GM19438 (cell line): ENCODE results near the gene HHEX.
"Not testable (repeated sequence)": the region's sequence is repeated elsewhere in the genome, so short reads cannot be mapped to it uniquely, and the experiment has no call there.

Experiments used
- ATAC-seq: cut with Tn5 transposase; IDR thresholded peaks from one replicate; pipeline ENCODE4 v1.9.1; 2021; ENCODE audit warnings: low read depth; ENCODE audit not compliant: unreplicated experiment

Gene HHEX

DNA sequence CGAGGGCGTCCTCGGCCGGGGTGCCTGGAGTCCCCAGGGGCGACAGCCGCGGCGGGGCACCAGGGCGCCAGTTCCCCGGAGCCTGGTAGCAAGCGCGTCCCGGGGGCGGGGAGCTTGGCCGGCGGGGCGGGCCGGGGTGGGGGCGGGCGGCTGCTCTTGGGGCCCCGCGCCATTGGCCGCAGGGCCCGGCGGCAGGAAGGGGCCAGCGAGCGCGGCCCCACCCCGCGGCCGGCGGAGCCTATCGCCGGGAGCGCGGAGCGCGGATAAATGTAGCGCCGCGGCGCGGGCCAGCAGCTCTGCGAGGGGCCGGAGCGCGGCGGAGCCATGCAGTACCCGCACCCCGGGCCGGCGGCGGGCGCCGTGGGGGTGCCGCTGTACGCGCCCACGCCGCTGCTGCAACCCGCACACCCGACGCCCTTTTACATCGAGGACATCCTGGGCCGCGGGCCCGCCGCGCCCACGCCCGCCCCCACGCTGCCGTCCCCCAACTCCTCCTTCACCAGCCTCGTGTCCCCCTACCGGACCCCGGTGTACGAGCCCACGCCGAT lies at the start of gene HHEX:
Gene HHEX (plus strand): TSS at position 293 of the 548 bp plus-strand sequence. CDS start 32 bp downstream, at position 325.
- peak; percentile 67 for ATAC-seq

DNA sequence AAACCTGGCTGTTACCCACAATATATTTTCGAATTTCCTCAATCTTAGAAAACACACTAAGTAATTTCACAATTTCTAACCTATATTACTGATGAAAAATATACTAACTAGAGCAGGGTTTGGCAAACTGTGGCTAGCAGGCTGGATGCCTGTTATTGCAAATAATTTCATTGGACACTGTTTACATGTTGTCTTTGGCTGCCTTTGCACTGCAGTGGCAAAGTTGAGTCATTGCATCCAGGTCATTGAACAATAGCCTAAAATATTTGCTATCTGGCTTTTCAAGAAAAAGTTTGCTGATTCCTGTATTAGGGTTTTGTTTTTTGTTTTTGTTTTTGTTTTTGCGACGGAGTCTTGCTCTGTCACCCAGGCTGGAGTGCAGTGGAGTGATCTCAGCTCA lies 49.6 kb upstream of the HHEX start:
- no peak for ATAC-seq

DNA sequence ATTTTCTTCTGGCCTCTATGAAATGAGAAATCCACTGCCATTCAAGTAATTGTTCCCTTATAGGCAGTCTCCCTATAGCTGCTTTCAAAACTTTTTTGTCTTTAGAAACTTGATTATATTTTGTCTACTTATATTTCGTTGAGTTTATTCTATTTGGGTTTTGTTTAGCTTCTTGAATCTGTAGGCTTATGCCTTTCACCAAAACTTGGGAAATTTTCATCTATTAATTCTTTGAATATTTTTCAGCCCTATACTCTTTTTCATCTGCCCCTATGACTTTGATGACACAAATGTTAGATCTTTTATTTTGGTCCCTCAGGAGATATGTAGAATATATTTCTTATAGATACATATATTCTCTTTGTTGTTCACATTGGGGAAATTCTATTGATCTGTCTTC lies 48.3 kb upstream of the HHEX start:
- no peak for ATAC-seq

DNA sequence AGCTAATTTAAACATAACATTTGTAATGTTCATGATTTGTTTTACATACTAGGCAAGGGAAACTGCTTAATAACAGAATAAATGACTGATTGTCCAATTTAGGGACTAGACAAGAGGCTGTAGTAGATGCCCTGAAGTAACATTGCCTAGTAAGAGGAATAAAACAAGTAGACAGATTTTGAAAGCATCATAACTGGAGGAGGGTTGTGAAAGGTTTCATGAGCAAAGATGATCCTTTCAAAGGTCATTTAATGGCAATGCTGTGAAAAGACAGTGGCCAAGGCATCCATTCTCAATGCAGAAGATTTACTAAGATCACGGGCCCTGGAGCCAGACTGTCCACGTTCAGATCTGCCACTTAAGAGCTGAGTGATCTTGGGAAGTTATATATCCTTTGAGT lies 44.8 kb upstream of the HHEX start:
- ATAC-seq = no peak

DNA sequence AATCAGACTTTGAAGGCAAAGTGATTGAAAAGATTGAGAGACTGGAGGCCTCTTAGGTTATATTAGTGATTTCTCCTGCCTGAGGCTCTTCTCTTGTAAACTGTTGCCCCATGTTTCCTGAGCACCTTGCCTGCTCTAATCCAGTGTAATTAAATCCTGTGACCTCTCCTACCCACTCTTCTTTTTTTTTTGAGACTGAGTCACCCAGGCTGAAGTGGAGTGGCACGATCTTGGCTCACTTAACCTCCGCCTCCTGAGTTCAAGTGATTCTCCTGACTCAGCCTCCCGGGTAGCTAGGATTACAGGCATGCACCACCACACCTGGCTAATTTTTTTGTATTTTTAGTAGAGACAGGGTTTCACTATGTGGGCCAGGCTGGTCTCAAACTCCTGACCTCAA lies 38.9 kb upstream of the HHEX start:
- not testable (repeated sequence) for ATAC-seq

DNA sequence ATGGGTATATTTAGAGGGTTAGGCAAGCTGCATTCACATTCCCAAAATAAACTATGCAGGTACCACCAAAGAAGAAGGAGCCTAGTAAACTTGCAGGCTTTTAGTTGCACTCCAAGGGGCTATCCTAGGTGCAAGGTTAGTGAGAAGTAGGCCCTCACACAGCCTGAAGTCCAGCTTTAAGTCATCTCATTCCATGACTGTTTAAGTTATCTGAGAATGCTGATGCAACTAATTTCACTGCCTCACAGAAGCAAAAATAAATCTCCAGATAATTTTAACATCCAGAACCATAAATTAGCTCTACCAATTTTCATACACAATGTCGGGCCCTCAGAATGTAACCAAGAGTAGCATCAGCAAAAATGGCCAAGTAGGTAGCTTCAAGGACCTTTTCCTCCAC lies 34.3 kb upstream of the HHEX start:
- ATAC-seq = no peak

DNA sequence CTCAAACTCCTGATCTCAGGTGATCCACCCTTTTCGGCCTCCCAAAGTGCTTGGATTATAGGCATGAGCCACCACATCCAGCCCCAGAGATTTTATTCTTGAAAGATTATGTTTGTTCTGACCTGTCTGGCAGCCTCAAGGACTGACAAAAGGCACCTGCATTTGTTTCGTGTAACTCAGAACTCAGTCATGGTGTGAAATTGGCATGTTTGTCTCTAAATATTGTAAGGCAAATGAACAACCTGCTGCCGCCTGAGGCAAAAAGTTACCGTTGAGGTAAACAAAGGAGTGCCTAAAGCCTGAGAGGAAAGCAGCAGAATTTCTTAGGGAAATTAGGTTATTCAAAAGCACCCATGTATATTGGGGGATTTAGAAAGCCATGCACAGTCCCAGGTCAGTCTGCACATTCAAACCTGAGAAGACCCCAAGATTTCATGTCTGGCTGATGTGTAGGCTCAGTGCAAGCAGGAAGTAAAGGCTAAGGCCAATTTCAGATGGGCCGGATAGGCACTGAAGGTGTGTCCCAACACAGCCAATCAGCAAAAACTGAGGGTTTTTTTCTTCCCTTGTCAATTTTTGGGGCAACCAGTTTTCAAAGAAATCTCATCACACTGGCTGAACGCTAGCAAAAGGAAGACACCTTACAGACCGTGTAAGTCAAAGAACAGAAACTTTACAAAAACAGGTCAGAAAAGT lies 33.3 kb upstream of the HHEX start:
- no peak for ATAC-seq

DNA sequence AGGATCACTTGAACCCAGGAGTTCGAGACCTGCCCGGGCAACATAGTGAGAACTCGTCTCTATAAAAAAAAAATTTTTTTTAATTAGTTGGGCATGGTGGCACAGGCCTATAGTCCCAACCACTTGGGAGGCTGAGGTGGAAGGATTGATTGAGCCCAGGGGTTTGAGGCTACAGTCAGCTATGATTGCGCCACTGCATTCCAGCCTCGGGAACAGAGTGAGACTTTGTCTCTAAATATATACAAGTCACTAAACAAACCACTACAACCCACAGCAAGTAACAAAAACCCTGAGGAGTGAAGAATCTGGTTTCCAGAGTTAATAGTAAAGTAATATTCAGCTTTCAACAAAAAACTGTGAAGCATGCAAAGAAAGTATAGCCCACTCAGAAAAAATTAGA lies 32.7 kb upstream of the HHEX start:
- no peak for ATAC-seq

DNA sequence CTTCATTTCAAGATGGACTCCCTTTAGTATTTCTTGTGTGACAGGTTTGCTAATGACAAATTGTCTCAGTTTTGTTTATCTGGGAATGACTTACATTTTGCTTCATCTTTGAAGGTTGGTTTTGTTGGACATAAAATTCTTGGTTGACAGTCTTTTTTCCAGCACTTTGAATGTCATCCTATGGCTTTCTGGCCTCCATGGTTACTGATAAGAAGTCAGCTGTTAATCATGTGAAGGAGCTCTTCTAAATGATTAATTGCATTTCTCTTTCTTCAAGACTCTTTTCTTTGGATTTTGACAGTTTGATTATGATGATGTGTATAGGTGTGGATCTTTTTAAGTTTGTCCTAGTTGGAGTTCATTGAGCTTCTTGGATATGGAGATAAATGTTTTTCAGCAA lies 26.9 kb upstream of the HHEX start:
- ATAC-seq = no peak

DNA sequence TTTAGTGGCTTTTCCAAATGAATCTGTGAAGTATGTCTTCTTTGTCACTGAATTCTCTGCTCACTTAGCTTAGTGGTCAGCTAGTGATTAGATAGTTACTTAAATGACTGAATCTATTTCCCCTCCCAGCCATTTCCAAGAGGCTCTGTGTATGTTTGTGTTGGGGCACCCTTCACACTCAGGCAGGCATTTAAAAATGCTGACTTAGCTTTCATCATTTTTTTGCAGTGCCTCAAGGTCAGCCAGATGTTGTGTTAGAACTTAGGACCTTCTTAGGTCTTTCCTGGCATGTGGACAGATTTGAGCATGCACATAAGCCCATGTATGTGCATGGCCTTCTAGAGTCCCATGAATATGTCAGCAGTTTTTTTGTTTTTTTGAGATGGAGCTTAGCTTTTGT lies 25.4 kb upstream of the HHEX start:
- no peak for ATAC-seq

DNA sequence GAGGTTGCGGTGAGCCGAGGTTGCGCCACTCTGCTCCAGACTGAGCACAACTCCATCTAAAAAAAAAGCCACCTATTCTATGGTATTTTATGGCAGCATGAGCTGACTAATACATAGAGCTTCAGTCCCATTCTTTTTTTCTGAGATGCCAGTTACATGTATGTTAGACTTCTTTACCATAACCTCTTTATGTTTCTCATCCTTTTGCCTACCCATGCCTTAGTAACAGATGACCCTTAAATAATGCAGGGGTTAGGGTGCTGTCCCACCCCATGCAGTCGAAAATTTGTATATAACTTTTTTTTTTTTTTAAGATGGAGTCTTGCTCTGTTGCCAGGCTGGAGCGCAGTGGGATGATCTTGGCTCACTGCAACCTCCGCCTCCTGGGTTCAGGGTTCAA lies 22.7 kb upstream of the HHEX start:
- ATAC-seq = no peak

DNA sequence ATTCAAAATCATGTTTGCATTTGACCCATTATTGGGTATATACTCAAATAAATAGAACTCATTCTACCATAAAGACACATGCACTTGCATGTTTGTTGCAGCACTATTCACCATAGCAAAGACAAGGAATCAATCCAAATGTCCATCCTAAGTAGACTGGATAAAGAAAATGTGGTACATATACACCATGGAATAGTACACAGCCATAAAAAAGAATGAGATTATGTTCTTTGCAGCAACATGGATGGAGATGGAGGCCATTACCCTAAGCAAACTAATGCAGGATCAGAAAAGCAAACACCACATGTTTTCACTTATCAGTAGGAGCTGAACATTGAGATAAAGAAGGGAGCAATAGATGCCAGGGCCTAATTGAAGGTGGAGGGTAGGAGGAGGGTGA lies 12.0 kb upstream of the HHEX start:
- no peak for ATAC-seq

DNA sequence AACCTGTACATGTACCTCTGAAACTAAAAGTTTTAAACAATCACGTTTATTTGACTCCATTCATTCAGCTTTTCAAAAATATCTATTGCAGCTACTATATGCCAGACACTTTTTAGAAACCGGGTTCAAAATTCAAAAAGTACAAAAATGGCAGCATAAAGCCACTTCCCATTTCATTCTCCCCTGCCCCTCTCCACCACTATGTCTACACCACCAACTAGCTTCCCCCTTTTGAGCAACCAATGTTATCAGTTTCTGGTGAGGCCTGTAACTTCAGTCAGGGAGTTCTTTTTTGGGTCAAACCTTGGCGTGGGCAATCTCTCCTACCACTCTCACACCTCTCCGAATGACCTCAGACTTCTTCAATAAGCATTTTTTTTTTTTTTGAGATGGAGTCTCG lies 11.5 kb upstream of the HHEX start:
- ATAC-seq = no peak

DNA sequence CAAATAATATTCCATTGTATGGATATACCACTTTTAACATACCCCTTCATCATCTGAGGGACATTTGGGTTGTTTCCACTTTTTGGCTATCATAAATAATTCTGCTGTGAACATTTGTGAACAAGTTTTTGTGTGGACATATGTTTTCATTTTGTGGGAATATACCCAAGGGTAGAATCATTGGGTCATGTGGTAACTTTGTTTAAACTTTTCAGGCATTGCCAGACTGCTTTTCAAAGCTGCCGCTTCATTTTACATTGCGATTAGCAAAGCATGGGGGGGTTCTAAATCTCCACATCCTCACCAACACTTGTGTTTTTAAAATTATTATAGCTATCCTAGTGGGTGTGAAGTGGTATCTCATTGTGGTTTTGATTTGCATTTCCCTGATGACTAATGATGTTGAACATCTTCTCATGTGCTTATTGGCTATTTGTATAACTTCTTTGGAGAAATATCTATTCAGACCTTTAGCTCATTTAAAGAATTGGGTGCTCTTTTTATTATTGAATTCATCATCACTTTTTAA lies 8.4 kb upstream of the HHEX start:
- ATAC-seq = no peak

DNA sequence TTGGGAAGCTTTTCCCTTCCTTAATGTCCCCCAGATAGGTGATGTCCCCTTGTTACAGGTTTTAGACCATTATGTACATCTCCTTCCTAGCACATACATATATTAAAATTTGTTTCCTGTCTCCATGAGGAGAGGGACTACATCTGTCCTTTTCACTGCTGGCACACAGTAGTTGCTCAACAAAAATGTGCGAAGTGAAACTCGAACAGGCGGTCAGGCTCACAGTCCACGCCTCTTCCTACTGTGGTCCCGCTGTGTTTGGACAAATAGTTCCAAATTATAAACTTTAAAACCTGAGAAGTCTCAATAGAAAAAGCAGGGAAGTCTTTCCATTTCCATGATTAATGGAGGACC lies 1.2 kb upstream of the HHEX start:
- no peak for ATAC-seq

DNA sequence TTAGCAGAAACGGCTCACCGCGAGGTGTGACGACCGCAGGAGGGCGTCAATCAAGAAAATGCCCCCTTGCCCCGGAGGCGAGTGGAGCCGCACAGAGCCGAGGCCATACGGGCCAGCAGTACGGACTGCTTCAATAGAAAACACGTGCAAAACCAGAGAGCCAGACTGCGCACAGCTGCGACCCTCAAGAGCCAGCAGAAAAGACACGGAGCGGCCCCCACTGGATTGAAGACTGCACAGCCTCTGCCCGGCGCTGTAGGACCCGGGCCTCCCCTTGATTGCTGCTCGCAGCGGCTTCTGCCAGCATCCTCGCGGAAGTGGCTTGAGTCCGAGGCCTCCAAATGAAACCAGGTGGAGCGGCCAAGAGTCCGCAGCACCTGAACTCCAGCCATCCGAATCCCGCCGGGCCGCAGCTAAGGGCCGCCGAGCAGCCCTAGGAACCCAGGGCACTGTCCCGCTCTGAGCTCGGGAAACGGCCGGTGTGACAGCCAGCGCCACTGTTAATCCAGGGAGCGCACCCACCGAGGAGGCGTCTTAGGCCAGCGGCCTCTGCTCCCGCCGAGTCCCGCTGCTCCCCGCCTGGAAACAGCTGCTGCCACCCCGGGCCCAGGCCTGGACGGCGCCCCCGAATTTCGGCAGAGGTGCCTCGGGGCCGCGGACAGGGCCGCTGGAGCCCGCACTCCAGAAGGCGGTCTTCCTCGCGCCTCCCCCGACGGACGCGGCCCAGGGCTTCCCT lies 660 bp upstream of the HHEX start:
- peak; percentile 22 for ATAC-seq

DNA sequence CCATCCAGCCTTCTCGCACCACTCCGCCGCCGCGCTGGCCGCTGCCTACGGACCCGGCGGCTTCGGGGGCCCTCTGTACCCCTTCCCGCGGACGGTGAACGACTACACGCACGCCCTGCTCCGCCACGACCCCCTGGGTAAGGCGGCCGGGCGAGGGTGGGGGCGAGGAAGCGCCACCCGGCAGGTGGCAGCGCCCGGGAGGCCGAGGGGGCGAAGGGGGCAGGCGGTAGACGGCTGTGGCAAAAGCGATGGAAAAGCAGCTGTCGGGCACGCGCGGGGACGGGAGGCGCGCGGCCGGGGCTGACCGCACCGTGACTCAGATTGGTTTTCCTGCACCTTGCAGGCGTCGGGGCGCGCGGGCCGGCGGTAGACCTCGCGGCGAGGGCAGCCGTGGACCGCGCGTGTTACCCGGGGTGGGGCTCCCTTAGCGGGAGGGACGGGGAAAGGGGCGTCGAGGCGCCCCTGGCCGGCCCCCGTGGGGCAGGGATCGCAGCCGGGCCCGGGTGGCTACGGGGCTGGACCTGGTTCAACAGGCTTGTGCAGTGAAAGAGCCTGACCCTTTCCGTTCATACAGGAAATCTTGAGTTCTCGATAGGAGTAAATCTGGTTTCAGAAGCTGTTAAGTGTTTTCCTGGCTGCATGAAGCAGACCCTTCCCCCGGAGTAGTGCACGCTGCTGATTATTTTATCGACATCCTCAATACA lies 608 bp downstream of the HHEX start:
- peak; percentile 31 for ATAC-seq

DNA sequence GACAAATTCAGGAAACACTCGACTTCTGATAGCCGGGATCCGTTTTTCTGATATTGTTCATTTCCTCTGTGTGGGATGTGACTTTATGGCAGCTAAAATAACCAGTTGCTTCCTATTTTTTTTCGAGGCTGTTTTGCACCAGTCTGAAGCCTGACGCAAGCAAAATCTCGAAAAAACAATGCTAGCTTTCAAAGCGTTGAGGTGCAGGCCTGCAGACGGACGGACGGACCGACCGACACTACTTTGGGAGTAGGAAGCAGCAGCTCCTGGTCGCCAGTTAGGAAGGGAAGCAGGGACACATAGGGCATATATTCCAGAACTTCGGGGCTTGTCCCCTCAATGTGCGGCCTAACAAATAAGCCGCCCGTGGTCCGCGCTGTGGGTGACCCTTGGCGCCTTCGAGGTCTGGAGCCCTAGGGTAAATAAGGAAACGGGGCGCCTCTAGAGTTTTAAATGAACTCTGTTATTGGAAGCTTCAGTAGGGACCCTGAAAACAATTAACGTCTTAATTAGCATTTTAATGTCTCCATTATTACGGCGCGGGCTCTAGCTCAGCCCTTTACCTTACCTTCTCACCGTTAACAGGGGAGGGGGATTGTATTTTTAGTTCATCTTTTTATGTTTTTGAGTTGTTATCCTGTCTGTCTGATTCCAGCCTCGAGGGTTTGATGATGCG lies 1.3 kb downstream of the HHEX start:
- ATAC-seq = no peak

DNA sequence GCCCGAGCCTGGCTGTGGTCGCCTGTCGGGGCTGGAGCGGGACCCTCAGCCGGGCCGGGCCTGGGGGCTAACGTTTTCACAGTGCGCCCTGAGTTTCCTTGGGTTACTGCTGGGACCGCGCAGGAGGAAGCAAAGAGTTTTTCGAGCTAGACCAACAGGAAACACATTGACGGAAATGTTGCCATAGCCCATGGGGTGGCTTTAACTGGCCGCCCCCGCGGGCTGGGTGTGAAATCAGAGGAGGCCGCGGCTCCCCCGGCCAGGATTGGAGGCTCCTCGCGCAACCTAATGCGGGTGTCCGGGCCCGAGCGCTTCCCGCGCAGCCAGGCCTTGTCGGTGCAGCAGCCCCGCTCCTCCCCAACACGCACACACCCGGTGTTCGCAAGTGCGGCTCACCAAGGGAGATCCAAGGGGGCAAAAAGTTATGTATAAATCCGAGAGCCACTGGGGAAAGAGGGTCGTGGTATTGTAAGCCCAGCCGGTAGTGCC lies 1.9 kb downstream of the HHEX start:
- no peak for ATAC-seq

DNA sequence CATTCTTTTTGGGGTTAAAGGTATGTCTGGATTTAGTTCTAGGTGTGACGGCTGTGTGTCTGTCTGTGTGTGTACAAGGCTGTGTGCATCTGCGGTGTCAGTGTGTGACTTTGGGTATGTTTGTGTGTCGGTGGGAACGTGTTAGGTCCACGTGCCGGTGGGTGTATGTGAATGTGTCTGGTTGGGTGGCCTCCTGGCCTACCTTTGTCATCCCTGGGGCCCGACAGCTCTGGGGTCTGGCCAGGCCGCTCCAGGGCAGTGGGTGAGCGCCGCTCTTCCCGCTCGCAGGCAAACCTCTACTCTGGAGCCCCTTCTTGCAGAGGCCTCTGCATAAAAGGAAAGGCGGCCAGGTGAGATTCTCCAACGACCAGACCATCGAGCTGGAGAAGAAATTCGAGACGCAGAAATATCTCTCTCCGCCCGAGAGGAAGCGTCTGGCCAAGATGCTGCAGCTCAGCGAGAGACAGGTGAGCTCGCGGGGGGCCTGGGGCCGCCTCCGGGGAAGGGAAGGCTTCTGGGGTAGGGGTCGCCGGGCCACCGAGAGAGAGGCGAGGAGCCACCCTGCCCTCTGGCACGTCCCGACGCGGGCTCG lies 2.4 kb downstream of the HHEX start:
- ATAC-seq = no peak
